Neural cell (in vitro differentiated cells): Measurements from ENCODE around the gene UBASH3A. TPM values are rescaled to one million over a fixed set of nuclear protein-coding genes. Genes with fewer than 3 reads are reported as not detected.

Experiments
- H2AFZ ChIP-seq: fragments of 200-600, 300-800 bp; sonication (generic), shearing (Covaris generic); 2 replicates; pipeline ENCODE4 v1.6.0; 2014; ENCODE audit warnings: low read depth, mild to moderate bottlenecking, antibody characterized with exemption, low read length, moderate library complexity
- H3F3A ChIP-seq: fragments of 200-600 bp; shearing (Covaris generic); 2 replicates; pipeline ENCODE4 v1.6.1; 2016; ENCODE audit warnings: mild to moderate bottlenecking, moderate library complexity, mixed read lengths, antibody characterized with exemption, low read length; ENCODE audit not compliant: insufficient read depth, poor library complexity, severe bottlenecking
- H3K27ac ChIP-seq: fragments of 200-600, 300-800 bp; sonication (generic), shearing (Covaris generic); 2 replicates; pipeline ENCODE4 v1.5.1; 2014; ENCODE audit warnings: mild to moderate bottlenecking, low read length, moderate library complexity
- H3K27me3 ChIP-seq: fragments of 300-800, 200-600 bp; sonication (generic), shearing (Covaris generic); 2 replicates; pipeline ENCODE4 v1.6.0; 2014; ENCODE audit warnings: mild to moderate bottlenecking, low read depth, low read length, moderate library complexity; ENCODE audit not compliant: insufficient read depth
- H3K36me3 ChIP-seq: fragments of 300-800, 200-600 bp; sonication (generic), shearing (Covaris generic); 2 replicates; pipeline ENCODE4 v1.5.1; 2014; ENCODE audit warnings: mild to moderate bottlenecking, antibody characterized with exemption, low read length, moderate library complexity; ENCODE audit not compliant: insufficient read depth
- H3K4me2 ChIP-seq: fragments of 300-800, 200-600 bp; sonication (generic), shearing (Covaris generic); 2 replicates; pipeline ENCODE4 v1.6.0; 2014; ENCODE audit warnings: mild to moderate bottlenecking, low read length
- H3K4me3 ChIP-seq: fragments of 300-800, 200-600 bp; sonication (generic), shearing (Covaris generic); 2 replicates; pipeline ENCODE4 v1.5.1; 2014; ENCODE audit warnings: mild to moderate bottlenecking, low read length, moderate library complexity
- H3K79me2 ChIP-seq: fragments of 200-600 bp; shearing (Covaris generic); replicated peaks from 2 replicates; pipeline ENCODE4 v1.6.0; 2014; ENCODE audit warnings: mild to moderate bottlenecking, low read length, moderate library complexity; ENCODE audit not compliant: insufficient read depth
- H3K9ac ChIP-seq: fragments of 300-800, 200-600 bp; sonication (generic), shearing (Covaris generic); 2 replicates; pipeline ENCODE4 v1.6.1; 2016; ENCODE audit warnings: mild to moderate bottlenecking, low read length, mixed read lengths
- H3K9me2 ChIP-seq: fragments of 200-600 bp; shearing (Covaris generic); 2 replicates; pipeline ENCODE4 v1.6.1; 2016; ENCODE audit warnings: mild to moderate bottlenecking, low read length, mixed read lengths; ENCODE audit not compliant: insufficient read depth
- H3K9me3 ChIP-seq: fragments of 200-600, 300-800 bp; sonication (generic), shearing (Covaris generic); 2 replicates; pipeline ENCODE4 v1.6.1; 2016; ENCODE audit warnings: mild to moderate bottlenecking, mixed run types, low read length, moderate library complexity, mixed read lengths
- H4K20me1 ChIP-seq: fragments of 200-600 bp; shearing (Covaris generic); 2 replicates; pipeline ENCODE4 v1.6.1; 2016; ENCODE audit warnings: mild to moderate bottlenecking, mixed run types; ENCODE audit not compliant: insufficient read depth
- CTCF ChIP-seq: fragments of 450-650 bp; IDR thresholded peaks from 2 replicates; pipeline ENCODE4 v1.5.1; 2014; ENCODE audit warnings: antibody characterized with exemption, mild to moderate bottlenecking, moderate library complexity; ENCODE audit not compliant: poor library complexity, severe bottlenecking
- EP300 ChIP-seq: fragments of 450-650 bp; conservative IDR thresholded peaks from 2 replicates; pipeline ENCODE4 v1.6.1; 2014; ENCODE audit warnings: antibody characterized with exemption, mild to moderate bottlenecking, moderate library complexity; ENCODE audit not compliant: poor library complexity, severe bottlenecking
- EZH2 ChIP-seq: fragments of 200-600, 300-800 bp; shearing (Covaris generic), sonication (generic); IDR thresholded peaks from 2 replicates; pipeline ENCODE4 v1.6.1; 2014; ENCODE audit warnings: antibody characterized with exemption, low read length, borderline replicate concordance, mild to moderate bottlenecking; ENCODE audit not compliant: insufficient read depth, poor library complexity, severe bottlenecking
- MXI1 ChIP-seq: fragments of 450-650 bp; conservative IDR thresholded peaks from 2 replicates; pipeline ENCODE4 v1.6.1; 2014; ENCODE audit warnings: antibody characterized with exemption, mild to moderate bottlenecking; ENCODE audit not compliant: poor library complexity, severe bottlenecking
- POLR2AphosphoS5 ChIP-seq: IDR thresholded peaks from 2 replicates; pipeline ENCODE4 v1.6.1; 2012
- RAD21 ChIP-seq: fragments of 450-650 bp; conservative IDR thresholded peaks from 2 replicates; pipeline ENCODE4 v1.6.1; 2014; ENCODE audit warnings: antibody characterized with exemption, mild to moderate bottlenecking, moderate library complexity
- REST ChIP-seq: IDR thresholded peaks from 2 replicates; pipeline ENCODE4 v1.6.1; 2012; ENCODE audit warnings: borderline replicate concordance
- SMC3 ChIP-seq: fragments of 450-650 bp; conservative IDR thresholded peaks from 2 replicates; pipeline ENCODE4 v1.6.1; 2014; ENCODE audit warnings: antibody characterized with exemption, mild to moderate bottlenecking, moderate library complexity; ENCODE audit not compliant: poor library complexity
- TAF1 ChIP-seq: IDR thresholded peaks from 2 replicates; pipeline ENCODE4 v1.6.1; 2012; ENCODE audit warnings: low read depth
- polyA plus RNA-seq: library from polyadenylated mRNA; depleted of rRNA; stranded (reverse); fragments of >200 nt; gene quantifications from 2 replicates; pipeline ENCODE4 v1.2.3, GENCODE V29; 2014

Gene UBASH3A
- polyA plus RNA-seq, 1 donor from 2014 or later, result not detected

GRCh38 chr21:42384989-42385388, 18.7 kb upstream of the UBASH3A start:
- H4K20me1 ChIP-seq, result no peaks in the 10 kb centered on the region
- no peaks in the 10 kb centered on the region for H3K79me2 ChIP-seq
- TF ChIP-seq SMC3, result no peak
- TF ChIP-seq REST, result no peak
- TF ChIP-seq RAD21, result no peak
- TF ChIP-seq CTCF, result no peak
- no peak for TF ChIP-seq MXI1
- TF ChIP-seq POLR2AphosphoS5, result no peak
- no peak for TF ChIP-seq EZH2
- TF ChIP-seq EP300, result no peak
- no peak for TF ChIP-seq TAF1
- no peaks in the 10 kb centered on the region for H3K27me3 ChIP-seq
- no peaks in the 10 kb centered on the region for H3K9me3 ChIP-seq
- H3K9ac ChIP-seq, result no peak overlapping the region
- no peak overlapping the region for H2AFZ ChIP-seq
- H3F3A ChIP-seq, result no peaks in the 10 kb centered on the region
- H3K4me3 ChIP-seq, result no peak overlapping the region
- no peak overlapping the region for H3K4me2 ChIP-seq
- H3K9me2 ChIP-seq, result no peaks in the 10 kb centered on the region
- no peak overlapping the region for H3K27ac ChIP-seq
- H3K36me3 ChIP-seq, result no peaks in the 10 kb centered on the region

GRCh38 chr21:42385619-42386018, 18.1 kb upstream of the UBASH3A start:
- H3K4me3 ChIP-seq, result no peak overlapping the region
- no peaks in the 10 kb centered on the region for H3K79me2 ChIP-seq
- no peak overlapping the region for H2AFZ ChIP-seq
- no peak overlapping the region for H3K27ac ChIP-seq
- H3K27me3 ChIP-seq, result no peaks in the 10 kb centered on the region
- no peaks in the 10 kb centered on the region for H3F3A ChIP-seq
- no peaks in the 10 kb centered on the region for H3K36me3 ChIP-seq
- H3K9me3 ChIP-seq, result no peaks in the 10 kb centered on the region
- H3K4me2 ChIP-seq, result no peak overlapping the region
- H4K20me1 ChIP-seq, result no peaks in the 10 kb centered on the region
- H3K9me2 ChIP-seq, result no peaks in the 10 kb centered on the region
- TF ChIP-seq POLR2AphosphoS5 (no peak), EP300 (no peak), RAD21 (no peak), CTCF (no peak), REST (no peak), MXI1 (no peak), EZH2 (no peak), SMC3 (no peak), TAF1 (no peak)
- no peak overlapping the region for H3K9ac ChIP-seq
